Measurements from ENCODE around the gene CHMP3. TPM values are rescaled to one million over a fixed set of nuclear protein-coding genes. Genes with fewer than 3 reads are reported as not detected.
A peak's percentile ranks its signal among the peaks of the same experiment; 100 is the strongest.

The CHMP3 gene
- total RNA-seq, 2 donors from 2014 or later = 138 to 139 TPM

DNA sequence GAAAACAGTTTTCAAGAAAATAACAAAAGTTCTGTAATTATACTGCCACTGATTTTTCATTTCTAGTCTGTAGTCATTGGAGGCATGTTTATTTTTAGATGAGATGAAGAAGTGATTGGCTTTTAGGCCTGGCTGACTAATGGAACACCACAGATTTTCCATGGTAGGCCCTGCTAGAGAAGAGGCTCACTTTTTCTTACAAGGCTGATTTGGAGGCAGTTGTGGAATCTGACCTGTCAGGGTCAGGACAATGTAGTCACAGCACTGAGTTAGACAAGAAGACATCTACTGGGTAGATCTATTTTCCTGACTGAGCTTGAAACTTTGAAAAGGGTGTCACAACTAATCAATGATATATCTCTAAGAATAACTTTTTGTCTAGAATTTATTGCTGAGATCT, 78.1 kb downstream of the CHMP3 start:
- H3K4me1 ChIP-seq (ENCODE audit: control insufficient read depth in 1 of 2, low read depth in 2 of 2) = peaks cover 43 to 58% of the 10 kb centered on the region in 2 donors
- ATAC-seq (ENCODE audit: insufficient number of reproducible peaks, low FRiP score, low read depth) (no peak), DNase-seq (ENCODE audit: low spot score) (no peak)
- no peaks in the 10 kb centered on the region for H3K9me3 ChIP-seq
- peaks cover 52% of the 10 kb centered on the region for H3K36me3 ChIP-seq
- no peak overlapping the region for H3K4me3 ChIP-seq
- H3K27me3 ChIP-seq (replicated peaks; ENCODE audit: insufficient read depth) = no peaks in the 10 kb centered on the region
- peak overlapping the region; percentile 74 to 88 for H3K27ac ChIP-seq
- TF ChIP-seq, protein P1, sequence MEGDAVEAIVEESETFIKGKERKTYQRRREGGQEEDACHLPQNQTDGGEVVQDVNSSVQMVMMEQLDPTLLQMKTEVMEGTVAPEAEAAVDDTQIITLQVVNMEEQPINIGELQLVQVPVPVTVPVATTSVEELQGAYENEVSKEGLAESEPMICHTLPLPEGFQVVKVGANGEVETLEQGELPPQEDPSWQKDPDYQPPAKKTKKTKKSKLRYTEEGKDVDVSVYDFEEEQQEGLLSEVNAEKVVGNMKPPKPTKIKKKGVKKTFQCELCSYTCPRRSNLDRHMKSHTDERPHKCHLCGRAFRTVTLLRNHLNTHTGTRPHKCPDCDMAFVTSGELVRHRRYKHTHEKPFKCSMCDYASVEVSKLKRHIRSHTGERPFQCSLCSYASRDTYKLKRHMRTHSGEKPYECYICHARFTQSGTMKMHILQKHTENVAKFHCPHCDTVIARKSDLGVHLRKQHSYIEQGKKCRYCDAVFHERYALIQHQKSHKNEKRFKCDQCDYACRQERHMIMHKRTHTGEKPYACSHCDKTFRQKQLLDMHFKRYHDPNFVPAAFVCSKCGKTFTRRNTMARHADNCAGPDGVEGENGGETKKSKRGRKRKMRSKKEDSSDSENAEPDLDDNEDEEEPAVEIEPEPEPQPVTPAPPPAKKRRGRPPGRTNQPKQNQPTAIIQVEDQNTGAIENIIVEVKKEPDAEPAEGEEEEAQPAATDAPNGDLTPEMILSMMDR (IDR thresholded peaks at IDR 0.05) = no peak

DNA sequence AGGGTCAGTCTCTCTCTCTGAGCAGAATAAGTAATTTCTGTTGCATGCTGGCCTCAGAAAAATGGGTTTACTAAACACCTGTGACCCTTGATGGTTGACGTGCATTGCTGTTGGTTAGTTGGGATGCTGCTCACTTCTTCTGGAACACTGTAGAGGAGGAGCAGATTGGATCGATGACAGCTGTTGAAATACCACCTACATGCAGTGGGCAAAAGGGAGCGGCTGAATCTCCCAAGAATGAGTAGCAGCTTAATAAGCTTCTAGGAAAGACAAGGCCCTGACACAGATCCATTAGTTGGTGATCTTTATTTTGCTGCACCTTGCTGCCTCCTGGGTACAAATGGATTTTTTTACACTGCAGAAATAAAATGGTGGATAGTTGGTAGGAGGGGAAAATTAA, 78.9 kb downstream of the CHMP3 start:
- H3K27ac ChIP-seq = peak overlapping the region; percentile 74 to 88
- no peak for ATAC-seq (ENCODE audit: insufficient number of reproducible peaks, low FRiP score, low read depth)
- peaks cover 50 to 65% of the 10 kb centered on the region in 2 donors for H3K4me1 ChIP-seq (ENCODE audit: control insufficient read depth in 1 of 2, low read depth in 2 of 2)
- no peaks in the 10 kb centered on the region for H3K27me3 ChIP-seq (replicated peaks; ENCODE audit: insufficient read depth)
- TF ChIP-seq, protein P1 (IDR thresholded peaks at IDR 0.05) = no peak
- no peak overlapping the region for H3K4me3 ChIP-seq
- H3K9me3 ChIP-seq = no peaks in the 10 kb centered on the region
- DNase-seq (ENCODE audit: low spot score) = no peak
- peaks cover 52% of the 10 kb centered on the region for H3K36me3 ChIP-seq

DNA sequence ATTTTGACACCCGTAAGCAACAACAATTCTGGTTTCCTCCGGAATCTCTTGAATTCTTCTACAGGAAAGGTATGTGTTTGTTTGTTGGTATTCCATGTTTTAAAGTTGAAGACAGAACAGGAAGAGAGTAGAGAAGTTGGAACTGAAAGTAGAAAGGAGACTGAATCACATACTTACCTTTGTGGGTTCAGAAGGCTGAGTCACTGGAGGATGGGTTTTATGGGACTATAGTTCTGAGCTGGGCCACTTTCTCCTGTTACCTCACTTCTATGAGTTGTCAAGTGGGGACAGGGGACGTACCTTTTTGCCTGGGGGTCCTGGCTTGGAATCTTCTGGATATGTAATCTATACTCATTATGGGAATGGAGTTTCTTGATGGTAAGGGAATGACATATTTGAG, 81.2 kb downstream of the CHMP3 start:
- TF ChIP-seq, protein P1 (IDR thresholded peaks at IDR 0.05) = no peak
- Histone ChIP-seq H3K4me1 (ENCODE audit: control insufficient read depth in 1 of 2, low read depth in 2 of 2) (peaks cover 55 to 86% of the 10 kb centered on the region in 2 donors), H3K4me3 (no peak overlapping the region), H3K27me3 (replicated peaks; ENCODE audit: insufficient read depth) (no peaks in the 10 kb centered on the region), H3K27ac (peak overlapping the region; percentile 74 to 88), H3K9me3 (no peaks in the 10 kb centered on the region), H3K36me3 (peaks cover 38% of the 10 kb centered on the region)
- no peak for DNase-seq (ENCODE audit: low spot score)
- ATAC-seq (ENCODE audit: insufficient number of reproducible peaks, low FRiP score, low read depth) = no peak

DNA sequence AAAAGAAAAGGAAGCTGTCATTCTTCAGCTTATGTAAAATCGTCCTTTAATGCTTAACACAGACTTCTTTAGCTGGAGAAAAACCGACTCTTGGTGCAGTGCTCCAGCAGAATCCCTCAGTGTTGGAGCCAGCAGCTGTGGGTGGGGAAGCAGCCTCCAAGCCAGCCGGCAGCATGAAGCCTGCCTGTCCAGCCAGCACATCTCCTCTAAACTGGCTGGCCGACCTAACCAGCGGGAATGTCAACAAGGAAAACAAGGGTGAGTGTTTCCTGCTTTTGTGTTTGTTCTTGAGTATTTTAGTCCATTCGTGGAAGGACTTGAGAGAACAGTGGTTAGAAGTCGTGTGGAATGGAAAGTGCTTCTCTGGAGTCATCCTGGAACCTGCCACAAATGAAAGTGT, 83.1 kb downstream of the CHMP3 start:
- ATAC-seq (ENCODE audit: insufficient number of reproducible peaks, low FRiP score, low read depth) (no peak), DNase-seq (ENCODE audit: low spot score) (no peak)
- peak overlapping the region; percentile 74 to 88 for H3K27ac ChIP-seq
- TF ChIP-seq, protein P1 (IDR thresholded peaks at IDR 0.05) = no peak
- H3K4me1 ChIP-seq (ENCODE audit: control insufficient read depth in 1 of 2, low read depth in 2 of 2) = peaks cover 65 to 96% of the 10 kb centered on the region in 2 donors
- no peaks in the 10 kb centered on the region for H3K27me3 ChIP-seq (replicated peaks; ENCODE audit: insufficient read depth)
- peak overlapping the region; percentile 33 for H3K4me3 ChIP-seq
- peaks cover 28% of the 10 kb centered on the region for H3K36me3 ChIP-seq
- no peaks in the 10 kb centered on the region for H3K9me3 ChIP-seq

DNA sequence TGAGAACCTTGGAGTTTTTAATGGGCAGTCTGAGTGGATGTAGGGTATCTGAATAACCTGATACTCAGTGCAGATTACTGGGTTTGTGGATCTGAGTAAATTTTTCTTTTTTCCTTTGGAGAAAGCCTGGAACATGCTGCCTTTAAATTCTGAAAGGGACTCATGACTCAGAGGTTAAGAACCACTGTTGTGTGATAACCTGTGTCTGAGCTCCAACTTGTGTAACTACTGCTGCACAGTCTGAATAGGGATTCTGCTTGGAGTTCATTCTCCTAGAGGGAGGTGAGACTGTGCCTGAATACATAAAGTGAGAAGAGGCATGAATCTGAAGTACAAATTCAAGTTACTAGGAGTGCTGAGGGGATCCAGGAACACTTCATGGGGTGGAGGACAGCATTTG, 85.9 kb downstream of the CHMP3 start:
- H3K9me3 ChIP-seq = no peaks in the 10 kb centered on the region
- no peak overlapping the region for H3K4me3 ChIP-seq
- no peaks in the 10 kb centered on the region for H3K27me3 ChIP-seq (replicated peaks; ENCODE audit: insufficient read depth)
- H3K36me3 ChIP-seq = peaks cover 30% of the 10 kb centered on the region
- peak; percentile 71 for ATAC-seq (ENCODE audit: insufficient number of reproducible peaks, low FRiP score, low read depth)
- peak overlapping the region; percentile 45 to 59 for H3K27ac ChIP-seq
- DNase-seq (ENCODE audit: low spot score) = no peak
- TF ChIP-seq, protein P1 (IDR thresholded peaks at IDR 0.05) = no peak
- H3K4me1 ChIP-seq (ENCODE audit: control insufficient read depth in 1 of 2, low read depth in 2 of 2) = peaks cover 45 to 72% of the 10 kb centered on the region in 2 donors
